NCI-H1436 treated with DMSO at 0.1 percent for 48 hours (cell line): ENCODE measurements around the gene GET3.
A peak's percentile ranks its signal among the peaks of the same experiment; 100 is the strongest.
"Not testable (repeated sequence)": the region's sequence is repeated elsewhere in the genome, so short reads cannot be mapped to it uniquely, and the experiment has no call there.

Source experiments
- DNase-seq: peaks from one replicate; lab custom pipeline; 2025; lab: John Stamatoyannopoulos, UW

The GET3 gene

GRCh38 chr19:12792051-12792852 is 55.0 kb downstream of the GET3 start:
- no peak for DNase-seq

GRCh38 chr19:12792853-12793289 is 55.6 kb downstream of the GET3 start:
- no peak for DNase-seq

GRCh38 chr19:12793290-12794195 is 56.2 kb downstream of the GET3 start:
- DNase-seq: peak; percentile 51

GRCh38 chr19:12794196-12794941 is 57.1 kb downstream of the GET3 start:
- no peak for DNase-seq

GRCh38 chr19:12794971-12795381 is 57.7 kb downstream of the GET3 start:
- no peak for DNase-seq

GRCh38 chr19:12796146-12797071 is 59.1 kb downstream of the GET3 start:
- DNase-seq: no peak

GRCh38 chr19:12797141-12797587 is 59.9 kb downstream of the GET3 start:
- DNase-seq: no peak

- not testable (repeated sequence) for DNase-seq
Observed at GRCh38 chr19:12797607-12798006, 60.3 kb downstream of the GET3 start.
